GM23338 (cell line): ENCODE measurements around the gene GNB1. TPM values are rescaled to one million over a fixed set of nuclear protein-coding genes. Genes with fewer than 3 reads are reported as not detected.
A peak's percentile ranks its signal among the peaks of the same experiment; 100 is the strongest.

ENCODE experiments used
- ATAC-seq: fragments of 200-7000 bp; cut with Tn5 transposase; 3 replicates; pipeline ENCODE4 v1.9.1; 2020
- DNase-seq: peaks from one replicate; pipeline ENCODE4 v3.0.0-alpha.2; 2015; ENCODE audit warnings: low spot score
- H2AFZ ChIP-seq: fragments of 200-600 bp; sonication (generic); 2 replicates; pipeline ENCODE4 v1.8.0; 2016; ENCODE audit warnings: antibody characterized with exemption, mild to moderate bottlenecking, moderate library complexity
- H3F3A ChIP-seq: fragments of 200-600 bp; sonication (generic); replicated peaks from 2 replicates; pipeline ENCODE4 v1.8.0; 2017; ENCODE audit warnings: antibody characterized with exemption, mixed run types, low read depth
- H3K27ac ChIP-seq: fragments of 200-600 bp; sonication (generic); 2 replicates; pipeline ENCODE4 v1.6.1; 2016; ENCODE audit warnings: low read depth
- H3K27me3 ChIP-seq: fragments of 200-600 bp; sonication (generic); 2 replicates; pipeline ENCODE4 v1.8.0; 2016; ENCODE audit warnings: mild to moderate bottlenecking, mixed run types, moderate library complexity; ENCODE audit not compliant: insufficient read depth
- H3K36me3 ChIP-seq: fragments of 200-600 bp; sonication (generic); 2 replicates; pipeline ENCODE4 v1.8.0; 2016; ENCODE audit warnings: mild to moderate bottlenecking; ENCODE audit not compliant: insufficient read depth
- H3K4me1 ChIP-seq: fragments of 200-600 bp; sonication (generic); 2 replicates; pipeline ENCODE4 v1.8.0; 2016; ENCODE audit warnings: mild to moderate bottlenecking, moderate library complexity; ENCODE audit not compliant: insufficient read depth
- H3K4me2 ChIP-seq: fragments of 200-600 bp; sonication (generic); 2 replicates; pipeline ENCODE4 v1.7.1; 2017; ENCODE audit warnings: mixed run types
- H3K4me3 ChIP-seq: fragments of 200-600 bp; sonication (generic); 2 replicates; pipeline ENCODE4 v1.6.1; 2016; ENCODE audit warnings: mixed run types
- H3K79me2 ChIP-seq: fragments of 200-600 bp; sonication (generic); replicated peaks from 2 replicates; pipeline ENCODE4 v1.8.0; 2017; ENCODE audit warnings: mild to moderate bottlenecking; ENCODE audit not compliant: insufficient read depth
- H3K9me2 ChIP-seq: fragments of 200-600 bp; sonication (generic); 2 replicates; pipeline ENCODE4 v1.8.0; 2017; ENCODE audit not compliant: insufficient read depth
- H4K20me1 ChIP-seq: fragments of 200-600 bp; sonication (generic); replicated peaks from 2 replicates; pipeline ENCODE4 v1.8.0; 2017; ENCODE audit warnings: mild to moderate bottlenecking; ENCODE audit not compliant: insufficient read depth
- H3K27ac Mint-ChIP-seq: 2 replicates; pipeline ENCODE4 v1.8.0; 2020; ENCODE audit warnings: inconsistent platforms, mild to moderate bottlenecking, moderate library complexity, mixed read lengths
- H3K27me3 Mint-ChIP-seq: 3 replicates; pipeline ENCODE4 v1.8.0; 2022; ENCODE audit warnings: low read depth, mild to moderate bottlenecking, moderate library complexity, mixed read lengths, inconsistent platforms; ENCODE audit not compliant: insufficient read depth, poor library complexity
- H3K36me3 Mint-ChIP-seq: 3 replicates; pipeline ENCODE4 v1.8.0; 2021; ENCODE audit warnings: low read depth, mild to moderate bottlenecking, inconsistent platforms, moderate library complexity, mixed read lengths
- H3K4me1 Mint-ChIP-seq: 3 replicates; pipeline ENCODE4 v1.8.0; 2020; ENCODE audit warnings: mild to moderate bottlenecking, inconsistent platforms, mixed read lengths
- H3K4me3 Mint-ChIP-seq: 3 replicates; pipeline ENCODE4 v1.8.0; 2021; ENCODE audit warnings: moderate library complexity, mild to moderate bottlenecking, inconsistent platforms, mixed read lengths
- H3K9me3 Mint-ChIP-seq: 3 replicates; pipeline ENCODE4 v1.8.0; 2020; ENCODE audit warnings: moderate library complexity, mild to moderate bottlenecking, inconsistent platforms, mixed read lengths
- CREB1 ChIP-seq: fragments of 250-450 bp; sonication (Bioruptor Pico); IDR thresholded peaks from 2 replicates; pipeline ENCODE4 v1.5.0; 2020; ENCODE audit warnings: low read depth, mild to moderate bottlenecking, moderate library complexity
- EZH2 ChIP-seq: fragments of 200-600 bp; sonication (generic); IDR thresholded peaks from one replicate; pipeline ENCODE4 v1.8.0; 2017; ENCODE audit warnings: antibody characterized with exemption, mild to moderate bottlenecking, low read depth; ENCODE audit not compliant: unreplicated experiment
- EZH2phosphoT487 ChIP-seq: fragments of 200-600 bp; sonication (generic); IDR thresholded peaks from one replicate; pipeline ENCODE4 v1.8.1; 2018; ENCODE audit warnings: antibody characterized with exemption; ENCODE audit not compliant: unreplicated experiment
- JUNB ChIP-seq: IDR thresholded peaks from one replicate; pipeline ENCODE4 v1.6.1; 2016; ENCODE audit warnings: antibody characterized with exemption; ENCODE audit not compliant: unreplicated experiment
- NANOG ChIP-seq: IDR thresholded peaks from 2 replicates; pipeline ENCODE4 v1.6.1; 2016; ENCODE audit warnings: antibody characterized with exemption, borderline replicate concordance
- POLR2AphosphoS5 ChIP-seq: IDR thresholded peaks from 2 replicates; pipeline ENCODE4 v1.6.1; 2016; ENCODE audit warnings: antibody characterized with exemption, low read depth
- STAT1 ChIP-seq: IDR thresholded peaks from one replicate; pipeline ENCODE4 v1.6.1; 2016; ENCODE audit warnings: antibody characterized with exemption; ENCODE audit not compliant: unreplicated experiment
- ZNF114 ChIP-seq: fragments of 250-450 bp; sonication (Bioruptor Pico); IDR thresholded peaks from 2 replicates; pipeline ENCODE4 v1.5.0; 2020; ENCODE audit warnings: mild to moderate bottlenecking, moderate library complexity
- ZNF331 ChIP-seq: fragments of 250-450 bp; sonication (Bioruptor Pico); IDR thresholded peaks from 2 replicates; pipeline ENCODE4 v1.5.0; 2020; ENCODE audit warnings: low read depth, mild to moderate bottlenecking, moderate library complexity
- polyA plus RNA-seq: library from polyadenylated mRNA; unstranded; fragments of >200 nt; fragmentation: Nextera tagmentation; extraction: Ambion mirVana; gene quantifications from 2 replicates; pipeline ENCODE4 v1.2.1, GENCODE V29; 2016
- total RNA-seq: library from RNA; depleted of rRNA; stranded (reverse); fragments of >200 nt; shearing (Covaris generic); gene quantifications from 2 replicates; pipeline ENCODE4 v1.2.3, GENCODE V29; 2014
- TF ChIP-seq, protein P1 (sequence below), 2 experiments: fragments of 200-600 bp in 1 of 2; sonication (generic) in 1 of 2; conservative IDR thresholded peaks; 2 replicates each; pipeline versions ENCODE4 v1.5.1 to v1.6.1; 2016 to 2017; ENCODE audit warnings: antibody characterized with exemption in 2 of 2, low read depth in 2 of 2, mild to moderate bottlenecking in 2 of 2, moderate library complexity in 1 of 2
- TF ChIP-seq, protein P2 (sequence below): fragments of 250-450 bp; sonication (Bioruptor Pico); IDR thresholded peaks from 2 replicates; pipeline ENCODE4 v1.5.0; 2020; ENCODE audit warnings: mild to moderate bottlenecking, moderate library complexity
- TF ChIP-seq, protein P3 (sequence below): IDR thresholded peaks from 2 replicates; pipeline ENCODE4 v1.6.1; 2016; ENCODE audit warnings: antibody characterized with exemption
- TF ChIP-seq, protein P4 (sequence below): IDR thresholded peaks from one replicate; pipeline ENCODE4 v1.6.1; 2018; ENCODE audit warnings: antibody characterized with exemption; ENCODE audit not compliant: unreplicated experiment

GNB1 gene
- total and polyA plus RNA-seq, 2 experiments from 2014 or later, result 65.4 to 138 TPM

DNA sequence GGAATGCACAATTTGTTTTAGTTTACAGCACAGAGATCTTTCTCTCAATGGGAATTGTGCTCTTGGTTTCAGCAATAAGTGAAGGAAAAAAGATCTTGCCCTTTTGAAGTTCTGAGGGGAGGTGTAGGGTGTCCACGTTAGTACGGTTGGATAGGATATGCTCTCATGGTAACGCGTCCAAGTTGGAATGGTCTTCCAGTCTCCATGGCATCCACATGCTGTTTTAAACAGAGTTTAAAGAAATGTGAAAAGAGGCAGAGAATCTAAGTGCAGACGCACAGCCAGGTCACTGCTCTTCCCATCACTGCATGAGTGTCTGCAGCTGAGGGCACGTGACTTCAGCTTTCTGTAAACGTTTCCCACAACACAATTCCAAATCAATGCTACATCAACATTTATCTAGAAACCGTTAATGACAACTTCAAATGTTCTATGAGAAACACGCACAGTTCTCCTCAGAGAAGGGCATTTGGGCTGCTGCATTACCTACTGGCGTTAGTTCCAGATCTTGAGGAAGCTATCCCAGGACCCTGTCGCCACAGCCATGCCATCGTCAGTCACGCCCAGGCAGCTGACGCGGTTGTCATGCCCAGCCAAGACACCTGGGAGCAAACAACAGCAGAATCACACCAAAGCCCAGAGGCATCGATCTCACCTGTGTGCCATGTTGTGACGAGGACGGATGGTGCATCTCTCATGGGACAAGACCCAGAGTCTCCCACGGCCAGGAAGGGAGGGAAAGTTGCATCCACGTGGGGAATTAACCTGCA is 103.9 kb downstream of the GNB1 start:
- no peak overlapping the region for H3K4me3 ChIP-seq
- peaks cover 45% of the 10 kb centered on the region for H3F3A ChIP-seq
- H3K4me1 ChIP-seq, result peaks cover 11% of the 10 kb centered on the region
- Mint-ChIP-seq H3K4me3 (no peak overlapping the region), H3K27me3 (peaks cover 17% of the 10 kb centered on the region), H3K27ac (0 out of 2 replicates have a peak overlapping the region, but pooled peaks have one; percentile 67), H3K4me1 (peaks cover 17% of the 10 kb centered on the region), H3K9me3 (no peaks in the 10 kb centered on the region), H3K36me3 (peaks cover 73% of the 10 kb centered on the region)
- ATAC-seq, result no peak
- H3K4me2 ChIP-seq, result no peak overlapping the region
- DNase-seq, result no peak
- peaks cover 18% of the 10 kb centered on the region for H4K20me1 ChIP-seq
- peaks cover under 1% of the 10 kb centered on the region; the same call in 1 of the 2 replicates for H3K79me2 ChIP-seq
- H3K36me3 ChIP-seq, result peaks cover 51% of the 10 kb centered on the region
- no peak overlapping the region for H2AFZ ChIP-seq
- H3K27ac ChIP-seq, result no peak overlapping the region
- H3K9me2 ChIP-seq, result no peaks in the 10 kb centered on the region
- no peaks in the 10 kb centered on the region for H3K27me3 ChIP-seq
- no peak for TF ChIP-seq POLR2AphosphoS5
- TF ChIP-seq, protein P1, sequence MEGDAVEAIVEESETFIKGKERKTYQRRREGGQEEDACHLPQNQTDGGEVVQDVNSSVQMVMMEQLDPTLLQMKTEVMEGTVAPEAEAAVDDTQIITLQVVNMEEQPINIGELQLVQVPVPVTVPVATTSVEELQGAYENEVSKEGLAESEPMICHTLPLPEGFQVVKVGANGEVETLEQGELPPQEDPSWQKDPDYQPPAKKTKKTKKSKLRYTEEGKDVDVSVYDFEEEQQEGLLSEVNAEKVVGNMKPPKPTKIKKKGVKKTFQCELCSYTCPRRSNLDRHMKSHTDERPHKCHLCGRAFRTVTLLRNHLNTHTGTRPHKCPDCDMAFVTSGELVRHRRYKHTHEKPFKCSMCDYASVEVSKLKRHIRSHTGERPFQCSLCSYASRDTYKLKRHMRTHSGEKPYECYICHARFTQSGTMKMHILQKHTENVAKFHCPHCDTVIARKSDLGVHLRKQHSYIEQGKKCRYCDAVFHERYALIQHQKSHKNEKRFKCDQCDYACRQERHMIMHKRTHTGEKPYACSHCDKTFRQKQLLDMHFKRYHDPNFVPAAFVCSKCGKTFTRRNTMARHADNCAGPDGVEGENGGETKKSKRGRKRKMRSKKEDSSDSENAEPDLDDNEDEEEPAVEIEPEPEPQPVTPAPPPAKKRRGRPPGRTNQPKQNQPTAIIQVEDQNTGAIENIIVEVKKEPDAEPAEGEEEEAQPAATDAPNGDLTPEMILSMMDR (conservative IDR thresholded peaks at IDR 0.05; ENCODE audit: low read depth in 2 of 2), result no peak
- no peak for TF ChIP-seq JUNB
- no peak for TF ChIP-seq NANOG
- no peak for TF ChIP-seq CREB1 (CRISPR knock-in tag)
- TF ChIP-seq ZNF331 (CRISPR knock-in tag), result no peak
- TF ChIP-seq, protein P2, sequence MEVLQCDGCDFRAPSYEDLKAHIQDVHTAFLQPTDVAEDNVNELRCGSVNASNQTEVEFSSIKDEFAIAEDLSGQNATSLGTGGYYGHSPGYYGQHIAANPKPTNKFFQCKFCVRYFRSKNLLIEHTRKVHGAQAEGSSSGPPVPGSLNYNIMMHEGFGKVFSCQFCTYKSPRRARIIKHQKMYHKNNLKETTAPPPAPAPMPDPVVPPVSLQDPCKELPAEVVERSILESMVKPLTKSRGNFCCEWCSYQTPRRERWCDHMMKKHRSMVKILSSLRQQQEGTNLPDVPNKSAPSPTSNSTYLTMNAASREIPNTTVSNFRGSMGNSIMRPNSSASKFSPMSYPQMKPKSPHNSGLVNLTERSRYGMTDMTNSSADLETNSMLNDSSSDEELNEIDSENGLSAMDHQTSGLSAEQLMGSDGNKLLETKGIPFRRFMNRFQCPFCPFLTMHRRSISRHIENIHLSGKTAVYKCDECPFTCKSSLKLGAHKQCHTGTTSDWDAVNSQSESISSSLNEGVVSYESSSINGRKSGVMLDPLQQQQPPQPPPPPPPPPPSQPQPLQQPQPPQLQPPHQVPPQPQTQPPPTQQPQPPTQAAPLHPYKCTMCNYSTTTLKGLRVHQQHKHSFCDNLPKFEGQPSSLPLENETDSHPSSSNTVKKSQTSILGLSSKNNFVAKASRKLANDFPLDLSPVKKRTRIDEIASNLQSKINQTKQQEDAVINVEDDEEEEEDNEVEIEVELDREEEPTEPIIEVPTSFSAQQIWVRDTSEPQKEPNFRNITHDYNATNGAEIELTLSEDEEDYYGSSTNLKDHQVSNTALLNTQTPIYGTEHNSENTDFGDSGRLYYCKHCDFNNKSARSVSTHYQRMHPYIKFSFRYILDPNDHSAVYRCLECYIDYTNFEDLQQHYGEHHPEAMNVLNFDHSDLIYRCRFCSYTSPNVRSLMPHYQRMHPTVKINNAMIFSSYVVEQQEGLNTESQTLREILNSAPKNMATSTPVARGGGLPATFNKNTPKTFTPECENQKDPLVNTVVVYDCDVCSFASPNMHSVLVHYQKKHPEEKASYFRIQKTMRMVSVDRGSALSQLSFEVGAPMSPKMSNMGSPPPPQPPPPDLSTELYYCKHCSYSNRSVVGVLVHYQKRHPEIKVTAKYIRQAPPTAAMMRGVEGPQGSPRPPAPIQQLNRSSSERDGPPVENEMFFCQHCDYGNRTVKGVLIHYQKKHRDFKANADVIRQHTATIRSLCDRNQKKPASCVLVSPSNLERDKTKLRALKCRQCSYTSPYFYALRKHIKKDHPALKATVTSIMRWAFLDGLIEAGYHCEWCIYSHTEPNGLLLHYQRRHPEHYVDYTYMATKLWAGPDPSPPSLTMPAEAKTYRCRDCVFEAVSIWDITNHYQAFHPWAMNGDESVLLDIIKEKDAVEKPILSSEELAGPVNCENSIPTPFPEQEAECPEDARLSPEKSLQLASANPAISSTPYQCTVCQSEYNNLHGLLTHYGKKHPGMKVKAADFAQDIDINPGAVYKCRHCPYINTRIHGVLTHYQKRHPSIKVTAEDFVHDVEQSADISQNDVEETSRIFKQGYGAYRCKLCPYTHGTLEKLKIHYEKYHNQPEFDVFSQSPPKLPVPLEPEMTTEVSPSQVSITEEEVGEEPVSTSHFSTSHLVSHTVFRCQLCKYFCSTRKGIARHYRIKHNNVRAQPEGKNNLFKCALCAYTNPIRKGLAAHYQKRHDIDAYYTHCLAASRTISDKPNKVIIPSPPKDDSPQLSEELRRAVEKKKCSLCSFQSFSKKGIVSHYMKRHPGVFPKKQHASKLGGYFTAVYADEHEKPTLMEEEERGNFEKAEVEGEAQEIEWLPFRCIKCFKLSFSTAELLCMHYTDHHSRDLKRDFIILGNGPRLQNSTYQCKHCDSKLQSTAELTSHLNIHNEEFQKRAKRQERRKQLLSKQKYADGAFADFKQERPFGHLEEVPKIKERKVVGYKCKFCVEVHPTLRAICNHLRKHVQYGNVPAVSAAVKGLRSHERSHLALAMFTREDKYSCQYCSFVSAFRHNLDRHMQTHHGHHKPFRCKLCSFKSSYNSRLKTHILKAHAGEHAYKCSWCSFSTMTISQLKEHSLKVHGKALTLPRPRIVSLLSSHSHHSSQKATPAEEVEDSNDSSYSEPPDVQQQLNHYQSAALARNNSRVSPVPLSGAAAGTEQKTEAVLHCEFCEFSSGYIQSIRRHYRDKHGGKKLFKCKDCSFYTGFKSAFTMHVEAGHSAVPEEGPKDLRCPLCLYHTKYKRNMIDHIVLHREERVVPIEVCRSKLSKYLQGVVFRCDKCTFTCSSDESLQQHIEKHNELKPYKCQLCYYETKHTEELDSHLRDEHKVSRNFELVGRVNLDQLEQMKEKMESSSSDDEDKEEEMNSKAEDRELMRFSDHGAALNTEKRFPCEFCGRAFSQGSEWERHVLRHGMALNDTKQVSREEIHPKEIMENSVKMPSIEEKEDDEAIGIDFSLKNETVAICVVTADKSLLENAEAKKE (CRISPR knock-in tag), result no peak
- TF ChIP-seq EZH2phosphoT487, result no peak
- TF ChIP-seq, protein P3, sequence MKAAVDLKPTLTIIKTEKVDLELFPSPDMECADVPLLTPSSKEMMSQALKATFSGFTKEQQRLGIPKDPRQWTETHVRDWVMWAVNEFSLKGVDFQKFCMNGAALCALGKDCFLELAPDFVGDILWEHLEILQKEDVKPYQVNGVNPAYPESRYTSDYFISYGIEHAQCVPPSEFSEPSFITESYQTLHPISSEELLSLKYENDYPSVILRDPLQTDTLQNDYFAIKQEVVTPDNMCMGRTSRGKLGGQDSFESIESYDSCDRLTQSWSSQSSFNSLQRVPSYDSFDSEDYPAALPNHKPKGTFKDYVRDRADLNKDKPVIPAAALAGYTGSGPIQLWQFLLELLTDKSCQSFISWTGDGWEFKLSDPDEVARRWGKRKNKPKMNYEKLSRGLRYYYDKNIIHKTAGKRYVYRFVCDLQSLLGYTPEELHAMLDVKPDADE, result no peak
- no peak for TF ChIP-seq EZH2
- TF ChIP-seq ZNF114 (CRISPR knock-in tag), result no peak
- TF ChIP-seq STAT1, result no peak
- TF ChIP-seq, protein P4, sequence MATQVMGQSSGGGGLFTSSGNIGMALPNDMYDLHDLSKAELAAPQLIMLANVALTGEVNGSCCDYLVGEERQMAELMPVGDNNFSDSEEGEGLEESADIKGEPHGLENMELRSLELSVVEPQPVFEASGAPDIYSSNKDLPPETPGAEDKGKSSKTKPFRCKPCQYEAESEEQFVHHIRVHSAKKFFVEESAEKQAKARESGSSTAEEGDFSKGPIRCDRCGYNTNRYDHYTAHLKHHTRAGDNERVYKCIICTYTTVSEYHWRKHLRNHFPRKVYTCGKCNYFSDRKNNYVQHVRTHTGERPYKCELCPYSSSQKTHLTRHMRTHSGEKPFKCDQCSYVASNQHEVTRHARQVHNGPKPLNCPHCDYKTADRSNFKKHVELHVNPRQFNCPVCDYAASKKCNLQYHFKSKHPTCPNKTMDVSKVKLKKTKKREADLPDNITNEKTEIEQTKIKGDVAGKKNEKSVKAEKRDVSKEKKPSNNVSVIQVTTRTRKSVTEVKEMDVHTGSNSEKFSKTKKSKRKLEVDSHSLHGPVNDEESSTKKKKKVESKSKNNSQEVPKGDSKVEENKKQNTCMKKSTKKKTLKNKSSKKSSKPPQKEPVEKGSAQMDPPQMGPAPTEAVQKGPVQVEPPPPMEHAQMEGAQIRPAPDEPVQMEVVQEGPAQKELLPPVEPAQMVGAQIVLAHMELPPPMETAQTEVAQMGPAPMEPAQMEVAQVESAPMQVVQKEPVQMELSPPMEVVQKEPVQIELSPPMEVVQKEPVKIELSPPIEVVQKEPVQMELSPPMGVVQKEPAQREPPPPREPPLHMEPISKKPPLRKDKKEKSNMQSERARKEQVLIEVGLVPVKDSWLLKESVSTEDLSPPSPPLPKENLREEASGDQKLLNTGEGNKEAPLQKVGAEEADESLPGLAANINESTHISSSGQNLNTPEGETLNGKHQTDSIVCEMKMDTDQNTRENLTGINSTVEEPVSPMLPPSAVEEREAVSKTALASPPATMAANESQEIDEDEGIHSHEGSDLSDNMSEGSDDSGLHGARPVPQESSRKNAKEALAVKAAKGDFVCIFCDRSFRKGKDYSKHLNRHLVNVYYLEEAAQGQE, result no peak
